ENCODE measurements around the gene ENDOU. TPM values are rescaled to one million over a fixed set of nuclear protein-coding genes. Genes with fewer than 3 reads are reported as not detected.

The ENDOU gene
- total RNA-seq, 1 donor from 2014 or later = 0.89 TPM

DNA sequence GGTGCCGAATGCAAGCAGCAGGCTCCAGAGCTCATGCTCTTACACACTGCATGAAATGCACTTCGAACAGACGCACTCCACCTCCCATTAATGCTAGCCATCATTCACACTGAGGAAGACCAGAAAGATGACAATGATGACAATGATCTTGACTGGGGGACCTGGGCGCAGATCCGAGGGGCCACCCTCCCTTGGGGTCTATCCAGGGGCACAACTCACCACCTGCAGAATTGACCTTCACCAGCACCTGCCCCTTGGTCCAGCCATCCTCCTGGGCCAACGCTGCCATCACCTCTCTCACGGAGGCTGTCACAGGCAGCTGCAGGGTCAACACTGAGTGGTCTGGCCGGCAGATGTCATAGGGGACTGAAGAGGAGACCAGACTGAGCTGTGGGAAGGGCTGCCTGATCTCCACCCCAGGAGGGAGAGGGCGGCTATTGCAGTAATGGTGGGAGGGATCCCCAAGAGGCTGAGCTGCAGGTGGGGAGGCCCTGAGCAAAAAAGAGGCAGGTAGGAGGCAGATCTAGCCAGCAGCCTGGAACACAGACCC, 18.1 kb upstream of the ENDOU start:
- DNase-seq (ENCODE audit: low spot score) = no peak

DNA sequence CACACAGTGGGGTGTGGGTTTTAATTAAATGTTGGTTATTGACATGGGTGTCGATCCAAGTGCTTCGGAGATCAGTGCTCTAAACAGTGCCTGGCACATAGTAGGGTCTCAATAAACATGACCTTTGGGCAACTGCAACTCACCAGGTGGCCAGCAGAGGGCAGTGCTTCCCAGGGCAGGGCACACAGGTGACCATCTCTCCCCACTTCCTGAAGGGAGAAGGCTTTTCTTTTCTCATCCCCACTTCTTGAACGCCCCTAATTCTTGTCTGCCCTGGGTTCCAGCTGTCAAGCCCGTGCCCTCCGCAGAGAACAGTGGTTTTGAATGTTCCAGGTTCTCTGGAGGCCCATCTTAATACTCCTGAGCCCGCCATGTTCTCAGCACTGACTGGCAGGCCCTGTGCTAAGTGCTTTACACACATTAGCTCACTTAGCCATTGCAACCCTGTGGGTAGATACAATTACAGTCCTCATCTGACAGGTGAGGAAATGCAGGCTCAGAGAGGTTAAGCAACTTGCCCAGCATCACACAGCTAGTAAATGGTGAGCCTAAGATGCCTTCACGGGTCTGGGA, 17.0 kb upstream of the ENDOU start:
- DNase-seq (ENCODE audit: low spot score) = no peak

DNA sequence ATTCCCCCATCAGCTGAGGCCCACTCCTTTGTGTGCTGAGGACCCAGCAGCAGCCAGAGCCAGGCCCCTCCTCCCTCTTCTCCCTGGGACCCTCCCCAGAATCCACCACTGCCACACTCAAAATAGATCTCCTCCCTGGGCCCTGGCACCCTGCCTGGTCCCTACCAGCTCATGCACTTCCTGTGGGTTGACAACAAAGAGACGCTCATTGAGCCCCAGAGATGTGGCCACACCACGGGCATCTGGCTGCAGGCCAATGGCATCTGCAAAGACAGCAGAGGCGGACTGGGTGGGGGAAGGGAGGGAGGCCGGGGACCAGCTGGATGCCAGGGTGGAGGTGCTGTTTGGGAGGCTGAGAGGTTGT, 16.0 kb upstream of the ENDOU start:
- no peak for DNase-seq (ENCODE audit: low spot score)

DNA sequence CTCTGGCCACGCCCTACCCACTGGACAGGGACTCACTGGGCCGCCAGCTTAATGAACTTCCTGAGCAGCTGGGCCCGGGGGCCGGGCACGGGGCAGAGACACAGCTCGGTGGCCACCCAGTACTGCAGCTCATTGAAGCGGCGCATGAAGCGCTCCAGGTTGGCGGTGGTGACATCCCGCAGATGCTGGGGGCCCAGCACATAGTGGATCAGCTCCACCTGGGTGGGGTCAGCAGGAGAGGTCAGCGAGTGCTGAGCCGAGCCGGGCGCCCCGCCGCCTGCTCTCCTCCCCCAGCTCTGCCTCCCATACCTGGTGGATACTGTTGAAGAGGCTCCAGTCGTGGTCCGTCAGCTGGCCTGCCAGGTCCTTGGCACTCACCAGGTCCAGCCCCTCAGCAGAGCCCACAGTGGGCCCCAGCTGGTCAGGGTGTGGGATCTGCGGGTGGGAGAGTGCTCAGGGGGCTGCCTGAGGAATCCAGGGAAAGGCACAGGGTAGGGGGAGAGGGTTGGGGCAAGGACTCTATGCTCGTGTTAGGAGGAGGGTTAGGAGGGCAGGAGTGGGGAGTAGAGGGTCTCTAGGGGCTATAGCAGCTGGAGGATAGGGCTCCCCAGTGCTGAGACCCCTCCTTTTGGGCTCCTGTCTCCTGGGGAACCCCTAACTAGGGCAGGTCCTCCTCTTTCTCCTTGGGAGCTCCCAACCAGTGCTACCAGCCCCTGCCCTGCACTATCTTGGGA, 15.5 kb upstream of the ENDOU start:
- DNase-seq (ENCODE audit: low spot score) = no peak

DNA sequence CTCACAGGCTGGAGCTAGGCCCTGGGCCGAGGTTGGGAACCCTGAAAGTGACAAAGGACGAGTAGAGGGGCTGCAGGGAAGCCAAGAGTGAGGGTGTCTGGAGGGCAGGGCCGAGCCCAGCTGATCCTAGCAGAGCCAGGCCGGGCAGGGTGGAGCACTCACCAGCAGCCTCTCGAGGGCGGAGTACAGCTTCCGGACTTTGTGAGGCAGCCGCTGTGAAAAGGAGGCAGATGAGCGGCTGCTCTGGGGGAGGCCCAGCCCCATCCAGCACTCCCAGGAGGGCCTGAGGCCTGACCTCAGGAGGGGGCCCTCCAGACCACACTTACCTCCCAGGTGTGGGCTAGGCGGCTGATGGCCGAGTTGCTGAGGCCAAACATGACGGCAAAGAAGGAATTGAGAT, 14.7 kb upstream of the ENDOU start:
- DNase-seq (ENCODE audit: low spot score) = no peak

DNA sequence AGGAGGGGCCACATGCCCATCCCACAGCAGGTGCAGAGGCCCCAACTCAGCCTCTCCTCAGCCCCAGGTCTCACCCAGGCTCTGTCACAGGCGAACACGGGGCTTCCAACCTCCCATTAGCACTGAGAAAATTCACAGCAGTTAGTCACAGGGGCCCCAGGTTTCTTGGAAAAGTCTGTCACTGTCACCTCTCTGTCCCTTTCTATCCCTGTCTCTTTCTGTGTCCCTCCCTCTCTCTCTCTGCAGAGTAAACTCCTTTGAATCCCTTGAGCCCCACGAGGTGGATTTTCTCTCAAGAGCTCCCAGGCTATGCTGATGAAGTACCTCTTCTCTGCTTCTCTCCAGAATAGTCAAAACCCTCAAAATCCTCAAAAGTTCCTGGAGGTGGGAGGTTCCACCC, 14.0 kb upstream of the ENDOU start:
- no peak for DNase-seq (ENCODE audit: low spot score)

DNA sequence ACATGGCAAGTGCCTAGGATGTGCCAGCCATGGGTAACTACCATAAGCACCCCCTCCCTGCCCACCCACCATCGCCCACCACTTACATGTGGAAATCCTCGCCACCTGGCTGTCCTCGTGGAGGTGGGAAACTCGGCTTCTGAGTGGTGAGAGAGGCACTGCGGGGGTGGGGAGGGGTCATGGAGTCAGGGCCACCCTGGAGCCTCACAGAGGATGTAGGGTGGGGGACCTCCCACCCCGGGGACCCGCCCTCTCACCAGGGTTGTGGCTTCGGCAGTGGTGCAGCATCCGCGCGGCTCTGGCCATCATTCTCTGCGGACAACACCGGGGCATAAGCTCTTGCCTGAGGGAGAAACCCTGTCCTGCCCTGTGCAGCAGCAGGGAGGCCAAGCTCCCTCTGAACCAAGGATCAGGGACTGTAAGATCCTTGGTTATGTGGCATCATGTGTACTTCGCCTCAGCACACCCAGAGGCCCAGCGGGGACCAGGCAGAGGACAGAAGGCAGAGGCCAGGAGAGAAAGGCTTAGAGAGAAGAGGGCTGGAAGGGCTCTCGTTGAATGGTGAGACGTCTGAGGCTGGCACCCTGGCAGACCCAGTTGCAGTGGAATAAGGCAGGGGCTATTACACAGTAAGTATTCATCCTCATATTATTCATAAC, 12.8 kb upstream of the ENDOU start:
- no peak for DNase-seq (ENCODE audit: low spot score)

DNA sequence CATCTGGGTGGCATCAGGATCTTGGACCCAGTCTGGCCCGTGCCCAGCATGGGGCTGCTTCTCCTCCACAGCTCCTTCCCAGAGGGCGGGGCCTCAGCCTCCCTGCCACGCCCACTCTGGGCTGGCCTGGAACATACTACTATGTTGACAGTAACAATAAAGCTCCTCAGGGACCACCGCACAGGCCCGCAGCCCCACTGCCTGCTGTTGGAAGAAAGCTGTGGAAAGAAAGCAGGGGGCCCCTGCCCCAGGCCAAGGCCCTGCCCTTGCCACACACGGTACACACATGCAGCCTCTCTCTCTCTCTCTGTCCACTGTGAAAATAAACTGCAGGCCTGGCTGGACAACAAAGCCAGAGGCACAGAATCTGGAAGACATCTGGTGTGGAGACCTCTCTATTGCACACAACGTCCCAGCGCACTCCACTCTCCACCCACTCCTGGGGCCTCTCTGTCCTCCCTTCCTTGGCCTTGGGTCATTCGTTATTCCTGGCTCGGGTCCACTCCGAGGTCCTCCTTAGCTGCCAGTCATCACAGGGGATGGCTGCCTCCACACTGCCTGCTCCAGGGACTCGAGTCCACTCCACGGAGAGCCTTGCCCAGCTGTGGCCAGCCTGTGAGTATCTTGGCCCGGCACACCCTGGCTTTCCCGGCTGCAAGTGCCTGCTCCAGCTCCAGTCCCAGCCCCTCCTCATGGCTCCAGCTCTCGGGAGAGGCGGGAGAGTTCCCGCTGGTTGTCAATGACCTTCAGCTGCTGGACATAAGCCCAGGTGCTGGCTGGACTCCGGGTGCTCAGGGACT, 11.8 kb upstream of the ENDOU start:
- peak; percentile 91 for DNase-seq (ENCODE audit: low spot score)

DNA sequence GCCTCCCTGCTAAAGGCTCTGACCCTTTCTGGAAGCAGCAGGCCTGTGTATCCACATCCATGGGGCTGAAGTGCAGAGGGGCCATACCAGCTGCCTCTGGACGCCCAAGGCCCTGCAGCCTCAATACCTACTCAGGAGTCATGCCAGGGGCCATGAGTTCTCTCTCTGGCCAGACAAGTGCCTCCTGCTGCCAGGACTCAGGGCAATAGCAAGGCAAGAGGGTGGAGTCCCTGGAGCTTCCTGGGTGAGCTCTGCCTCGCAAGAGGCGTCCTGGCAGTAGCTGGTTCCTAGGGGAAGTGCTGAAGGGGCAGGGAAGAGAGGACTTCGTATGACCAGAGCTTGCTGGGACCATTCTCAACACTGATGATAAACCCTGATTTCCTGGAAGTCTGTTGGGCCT, 10.9 kb upstream of the ENDOU start:
- DNase-seq (ENCODE audit: low spot score) = no peak

DNA sequence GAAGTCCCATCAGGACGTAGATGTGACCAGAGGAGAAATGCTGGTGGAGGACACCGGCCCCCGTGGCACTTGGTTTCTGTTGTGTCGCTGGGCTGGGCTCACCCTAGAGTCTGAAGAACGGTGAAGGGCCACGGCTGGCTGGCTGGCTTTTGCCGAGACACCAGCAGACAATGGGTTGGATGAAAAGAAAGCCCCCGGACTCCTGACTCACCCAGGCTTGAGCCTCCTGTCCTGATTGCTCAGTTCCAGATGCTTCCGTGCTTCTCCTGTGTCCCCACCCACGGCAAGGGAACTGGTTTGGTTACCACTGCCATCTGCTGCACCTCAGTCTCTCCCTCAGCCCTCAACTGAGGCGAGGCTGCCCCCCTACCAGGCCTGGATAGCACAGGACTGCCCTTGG, 10.4 kb upstream of the ENDOU start:
- no peak for DNase-seq (ENCODE audit: low spot score)

DNA sequence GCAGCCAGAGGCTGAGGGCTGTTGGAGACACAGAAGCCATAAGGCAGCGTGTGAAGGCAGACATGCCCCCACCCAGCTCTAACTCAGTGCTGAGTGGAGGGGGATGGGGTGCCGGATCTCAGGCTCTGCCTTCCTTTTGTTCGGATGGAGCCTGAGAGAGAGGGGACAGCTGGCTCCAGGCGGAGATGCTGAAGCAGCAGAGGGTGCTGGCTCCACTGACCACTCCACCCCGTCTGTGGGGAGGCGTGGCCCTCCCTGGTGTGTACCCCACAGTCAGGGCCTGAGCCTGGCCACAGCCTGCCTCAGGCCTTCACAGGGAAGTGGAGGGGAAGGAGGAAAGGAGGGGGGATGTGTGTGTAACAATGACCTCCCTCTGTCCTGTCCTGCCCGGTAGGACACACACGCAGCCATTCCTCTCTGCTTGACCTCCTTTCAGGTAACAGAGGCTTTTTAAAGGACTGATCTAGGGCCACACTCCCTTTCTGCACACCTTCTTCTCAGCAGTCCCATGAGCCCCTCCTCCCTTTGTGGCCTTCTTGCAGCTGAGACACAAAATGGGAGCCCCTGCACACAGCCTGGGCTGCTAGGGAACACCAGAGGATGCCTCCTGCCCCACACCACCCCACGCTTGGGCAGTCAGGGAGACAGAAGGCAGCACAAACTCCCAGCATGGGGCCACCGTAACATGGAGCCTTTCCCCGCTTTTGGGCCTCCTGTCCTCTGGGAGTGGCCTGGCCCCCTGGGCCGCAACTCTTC, 9.6 kb upstream of the ENDOU start:
- DNase-seq (ENCODE audit: low spot score) = no peak

DNA sequence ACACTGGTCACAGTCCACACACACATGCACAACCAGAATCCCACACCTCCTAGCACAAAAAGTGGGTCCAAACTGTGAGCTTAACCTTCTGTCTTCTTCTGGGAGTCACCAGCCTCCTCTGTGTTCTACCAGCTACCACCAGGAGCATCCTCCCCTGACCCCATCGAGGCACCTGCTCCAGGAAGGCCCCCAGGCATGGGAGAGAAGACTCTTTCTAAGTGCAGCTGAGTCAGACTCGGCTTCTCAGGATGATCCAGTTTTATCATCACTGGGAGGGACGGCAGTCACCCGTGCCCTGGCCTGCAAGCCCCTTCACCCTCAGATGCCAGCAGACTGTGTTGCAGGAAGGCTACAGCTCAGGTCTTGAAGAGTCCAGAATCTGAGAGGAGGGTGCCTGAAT, 7.9 kb upstream of the ENDOU start:
- DNase-seq (ENCODE audit: low spot score) = no peak

DNA sequence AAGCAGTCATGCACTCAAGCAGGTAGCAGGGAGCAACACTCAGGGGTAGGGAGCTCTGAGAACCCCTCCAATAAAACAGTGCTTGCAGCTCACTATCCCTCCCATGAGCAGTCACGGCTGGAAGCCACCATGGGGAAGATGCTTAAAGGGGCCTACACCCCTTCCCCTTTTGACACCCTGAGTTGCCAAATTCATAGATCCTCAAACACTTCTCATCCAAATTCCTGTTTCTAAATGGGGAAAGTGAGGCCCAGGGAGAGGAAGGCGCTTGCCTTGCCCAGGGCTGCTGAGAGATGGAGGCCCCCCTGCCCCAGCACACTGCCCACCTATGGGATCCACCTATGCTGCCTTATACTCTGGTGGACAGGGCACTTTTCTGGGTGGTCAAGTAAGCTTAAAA, 7.2 kb upstream of the ENDOU start:
- DNase-seq (ENCODE audit: low spot score) = no peak

DNA sequence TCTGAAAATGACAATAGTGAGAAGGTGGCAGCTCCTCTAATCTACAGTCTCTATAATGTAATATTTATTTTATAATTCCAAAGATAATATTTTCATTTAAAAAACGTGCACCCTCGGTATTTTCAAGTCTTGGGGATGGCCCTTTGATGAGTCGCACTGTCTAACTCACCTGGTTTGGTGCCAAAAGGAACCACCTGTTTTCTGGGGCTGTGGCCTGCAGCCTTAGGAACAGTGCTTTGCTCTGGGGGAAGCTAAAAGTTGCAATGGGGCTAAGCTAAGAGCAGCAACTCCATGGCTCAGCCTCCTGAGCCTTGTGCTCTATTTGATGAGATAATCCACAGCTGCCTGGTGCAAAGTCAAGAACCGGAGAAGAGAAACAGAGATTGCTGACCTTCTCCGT, 6.4 kb upstream of the ENDOU start:
- no peak for DNase-seq (ENCODE audit: low spot score)

DNA sequence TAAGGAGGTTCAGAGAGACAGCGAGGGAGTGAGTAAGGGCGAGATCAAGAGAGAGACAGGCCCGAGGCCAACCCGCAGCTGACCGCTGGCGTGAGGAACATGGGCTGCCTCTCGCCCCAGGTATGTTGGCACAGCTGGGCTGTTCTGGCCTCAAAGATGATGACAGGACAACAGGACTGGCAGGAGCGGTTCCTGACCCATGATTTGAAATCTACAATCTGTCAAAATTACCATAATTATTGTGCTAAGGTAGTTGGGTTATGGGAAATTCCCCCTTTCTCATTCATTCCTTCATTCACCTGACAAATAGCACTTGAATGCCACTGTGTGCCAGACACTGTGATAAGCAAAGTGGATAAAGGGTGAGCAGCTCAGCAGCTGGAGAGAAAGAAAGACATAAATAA, 5.1 kb upstream of the ENDOU start:
- no peak for DNase-seq (ENCODE audit: low spot score)

DNA sequence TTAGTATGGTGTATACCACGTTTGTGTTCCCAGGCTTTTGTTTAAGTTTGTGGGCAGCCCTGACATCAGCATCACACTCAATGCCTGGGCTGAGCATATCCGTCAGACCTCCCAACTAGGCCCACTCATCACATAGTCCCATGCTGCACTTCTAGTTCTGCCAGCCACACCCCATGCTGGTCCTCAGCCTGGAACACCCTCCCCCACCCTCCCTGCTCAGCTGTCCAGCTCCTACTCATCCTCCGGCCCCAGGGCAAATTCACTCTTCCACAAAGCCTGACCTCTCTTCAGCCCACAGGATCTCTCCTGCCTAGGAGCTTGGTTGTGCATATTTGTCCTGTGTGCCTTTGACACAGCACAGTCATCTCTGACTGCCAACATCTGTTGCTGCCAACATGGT, 3.9 kb upstream of the ENDOU start:
- DNase-seq (ENCODE audit: low spot score) = no peak

DNA sequence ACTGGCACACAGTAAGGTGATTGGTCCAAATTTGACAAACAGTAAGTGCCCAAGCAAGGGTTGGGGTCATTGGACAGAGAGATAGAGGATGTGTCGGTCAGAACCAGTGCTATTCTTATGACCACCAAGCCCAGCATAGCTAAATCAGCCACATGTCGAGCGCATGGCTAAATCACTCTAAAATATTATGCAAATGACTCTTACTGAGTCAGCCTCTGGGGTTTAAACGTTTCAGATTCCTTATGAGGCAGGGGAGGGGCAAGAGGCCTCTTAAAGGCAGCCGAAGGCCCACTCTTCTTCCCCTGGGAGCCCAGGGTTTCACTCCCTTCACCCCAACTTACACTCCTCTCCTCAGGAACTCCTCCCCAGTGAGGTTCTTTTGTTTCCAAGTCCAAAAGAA, 603 bp upstream of the ENDOU start:
- DNase-seq (ENCODE audit: low spot score) = no peak

DNA sequence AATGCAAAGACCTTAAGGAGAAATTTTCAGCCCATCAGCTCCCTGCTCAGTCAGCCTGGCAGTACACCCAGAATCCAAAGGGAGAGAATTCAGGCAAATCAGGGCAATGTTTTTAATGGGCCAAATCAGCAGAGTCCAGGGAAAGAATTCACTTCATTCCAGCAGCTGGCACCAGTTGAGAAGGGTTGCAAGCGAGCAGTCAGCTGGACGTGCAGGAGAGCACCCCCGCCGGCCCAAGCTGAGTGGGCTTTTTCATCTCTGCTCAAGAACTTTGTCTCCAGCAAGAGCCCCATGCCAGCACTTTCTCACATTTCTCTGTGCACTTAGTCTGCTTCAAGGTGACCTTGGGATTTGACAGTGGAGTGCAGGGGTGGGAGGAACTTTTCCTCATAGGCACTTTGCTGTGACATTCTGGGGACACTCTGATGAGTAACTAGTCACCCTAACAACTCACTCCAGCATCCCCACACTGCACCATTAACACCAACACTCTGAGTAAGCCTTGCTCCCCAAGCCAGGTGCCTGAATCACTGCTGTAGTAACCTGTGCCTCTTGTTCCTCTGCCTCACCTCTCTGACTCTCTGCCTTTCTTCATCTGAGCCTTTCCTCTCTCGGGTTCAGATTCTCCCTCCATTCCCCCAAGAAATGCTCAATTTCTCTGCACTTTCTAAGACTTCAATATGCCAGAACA, 2.2 kb downstream of the ENDOU start:
- no peak for DNase-seq (ENCODE audit: low spot score)

DNA sequence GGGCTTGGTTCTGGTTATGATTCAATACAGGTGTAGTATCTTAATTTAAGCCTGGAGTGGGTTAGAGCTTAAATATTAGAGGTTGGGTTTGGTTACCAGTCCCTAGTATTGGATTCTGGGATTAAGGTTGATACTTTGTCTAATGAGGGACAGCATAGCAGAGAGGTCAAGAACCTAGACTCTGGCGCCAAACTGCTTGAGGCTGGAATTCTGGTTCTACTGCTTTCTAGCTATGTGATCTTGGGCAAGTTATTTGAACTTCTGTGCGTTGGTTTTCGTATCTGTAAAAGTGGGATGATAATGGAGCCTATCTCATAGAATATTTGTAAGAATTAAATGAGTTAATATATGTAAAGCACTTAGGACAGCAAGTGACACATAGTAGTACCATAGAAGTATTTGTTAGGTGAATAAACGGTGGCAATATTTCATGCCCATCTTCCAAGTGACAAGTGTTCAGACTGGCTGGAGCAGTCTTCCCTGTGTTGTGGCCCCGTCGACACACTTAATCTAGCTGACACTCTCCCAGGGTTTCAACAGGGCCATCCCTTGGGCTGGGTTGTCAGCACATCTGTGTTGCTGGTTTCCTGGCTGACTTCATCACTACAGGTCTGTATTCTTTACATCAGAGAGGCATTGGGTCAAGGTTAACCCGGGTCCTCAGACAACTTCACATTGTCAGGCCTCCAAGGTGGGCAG, 3.0 kb downstream of the ENDOU start:
- DNase-seq (ENCODE audit: low spot score) = no peak

DNA sequence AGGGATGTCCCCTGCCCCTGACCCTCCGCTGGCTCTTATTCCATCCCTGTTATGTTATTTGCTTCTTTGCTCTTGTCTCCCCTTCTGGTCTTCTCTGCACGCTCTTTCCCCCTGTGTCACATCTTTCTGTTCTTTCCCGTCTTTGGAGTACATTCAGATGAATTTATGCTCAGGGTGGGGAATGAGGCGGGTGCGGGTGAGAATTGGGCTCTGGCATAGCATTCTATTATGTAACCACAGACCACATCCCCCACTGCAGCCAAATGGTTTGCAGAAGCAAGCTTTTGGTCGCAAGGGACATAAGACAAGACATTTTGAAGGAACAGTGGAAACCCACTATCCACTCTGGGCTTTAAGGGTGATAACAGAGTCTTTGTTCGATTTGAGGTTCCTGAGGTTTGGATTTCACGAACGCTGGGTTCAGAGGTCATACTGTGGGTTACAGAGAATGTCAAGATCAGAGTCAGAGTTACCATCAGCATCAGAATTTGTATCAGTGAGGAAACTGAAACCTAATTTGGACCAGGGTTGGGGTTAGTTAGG, 3.8 kb downstream of the ENDOU start:
- DNase-seq (ENCODE audit: low spot score) = peak; percentile 36
